GM23338 (cell line): ENCODE data around the gene LCE1B. TPM values are rescaled to one million over a fixed set of nuclear protein-coding genes. Genes with fewer than 3 reads are reported as not detected.

Experiments
- ATAC-seq: fragments of 200-7000 bp; cut with Tn5 transposase; 3 replicates; pipeline ENCODE4 v1.9.1; 2020
- DNase-seq: peaks from one replicate; pipeline ENCODE4 v3.0.0-alpha.2; 2015; ENCODE audit warnings: low spot score
- H2AFZ ChIP-seq: fragments of 200-600 bp; sonication (generic); 2 replicates; pipeline ENCODE4 v1.8.0; 2016; ENCODE audit warnings: antibody characterized with exemption, mild to moderate bottlenecking, moderate library complexity
- H3F3A ChIP-seq: fragments of 200-600 bp; sonication (generic); replicated peaks from 2 replicates; pipeline ENCODE4 v1.8.0; 2017; ENCODE audit warnings: antibody characterized with exemption, mixed run types, low read depth
- H3K27ac ChIP-seq: fragments of 200-600 bp; sonication (generic); 2 replicates; pipeline ENCODE4 v1.6.1; 2016; ENCODE audit warnings: low read depth
- H3K27me3 ChIP-seq: fragments of 200-600 bp; sonication (generic); 2 replicates; pipeline ENCODE4 v1.8.0; 2016; ENCODE audit warnings: mild to moderate bottlenecking, mixed run types, moderate library complexity; ENCODE audit not compliant: insufficient read depth
- H3K36me3 ChIP-seq: fragments of 200-600 bp; sonication (generic); 2 replicates; pipeline ENCODE4 v1.8.0; 2016; ENCODE audit warnings: mild to moderate bottlenecking; ENCODE audit not compliant: insufficient read depth
- H3K4me1 ChIP-seq: fragments of 200-600 bp; sonication (generic); 2 replicates; pipeline ENCODE4 v1.8.0; 2016; ENCODE audit warnings: mild to moderate bottlenecking, moderate library complexity; ENCODE audit not compliant: insufficient read depth
- H3K4me2 ChIP-seq: fragments of 200-600 bp; sonication (generic); 2 replicates; pipeline ENCODE4 v1.7.1; 2017; ENCODE audit warnings: mixed run types
- H3K4me3 ChIP-seq: fragments of 200-600 bp; sonication (generic); 2 replicates; pipeline ENCODE4 v1.6.1; 2016; ENCODE audit warnings: mixed run types
- H3K79me2 ChIP-seq: fragments of 200-600 bp; sonication (generic); replicated peaks from 2 replicates; pipeline ENCODE4 v1.8.0; 2017; ENCODE audit warnings: mild to moderate bottlenecking; ENCODE audit not compliant: insufficient read depth
- H3K9me2 ChIP-seq: fragments of 200-600 bp; sonication (generic); 2 replicates; pipeline ENCODE4 v1.8.0; 2017; ENCODE audit not compliant: insufficient read depth
- H4K20me1 ChIP-seq: fragments of 200-600 bp; sonication (generic); replicated peaks from 2 replicates; pipeline ENCODE4 v1.8.0; 2017; ENCODE audit warnings: mild to moderate bottlenecking; ENCODE audit not compliant: insufficient read depth
- H3K27ac Mint-ChIP-seq: 2 replicates; pipeline ENCODE4 v1.8.0; 2020; ENCODE audit warnings: inconsistent platforms, mild to moderate bottlenecking, moderate library complexity, mixed read lengths
- H3K27me3 Mint-ChIP-seq: 3 replicates; pipeline ENCODE4 v1.8.0; 2022; ENCODE audit warnings: low read depth, mild to moderate bottlenecking, moderate library complexity, mixed read lengths, inconsistent platforms; ENCODE audit not compliant: insufficient read depth, poor library complexity
- H3K36me3 Mint-ChIP-seq: 3 replicates; pipeline ENCODE4 v1.8.0; 2021; ENCODE audit warnings: low read depth, mild to moderate bottlenecking, inconsistent platforms, moderate library complexity, mixed read lengths
- H3K4me1 Mint-ChIP-seq: 3 replicates; pipeline ENCODE4 v1.8.0; 2020; ENCODE audit warnings: mild to moderate bottlenecking, inconsistent platforms, mixed read lengths
- H3K4me3 Mint-ChIP-seq: 3 replicates; pipeline ENCODE4 v1.8.0; 2021; ENCODE audit warnings: moderate library complexity, mild to moderate bottlenecking, inconsistent platforms, mixed read lengths
- H3K9me3 Mint-ChIP-seq: 3 replicates; pipeline ENCODE4 v1.8.0; 2020; ENCODE audit warnings: moderate library complexity, mild to moderate bottlenecking, inconsistent platforms, mixed read lengths
- CREB1 ChIP-seq: fragments of 250-450 bp; sonication (Bioruptor Pico); IDR thresholded peaks from 2 replicates; pipeline ENCODE4 v1.5.0; 2020; ENCODE audit warnings: low read depth, mild to moderate bottlenecking, moderate library complexity
- CTCF ChIP-seq, 2 experiments: fragments of 200-600 bp in 1 of 2; sonication (generic) in 1 of 2; conservative IDR thresholded peaks; 2 replicates each; pipeline versions ENCODE4 v1.5.1 to v1.6.1; 2016 to 2017; ENCODE audit warnings: antibody characterized with exemption in 2 of 2, low read depth in 2 of 2, mild to moderate bottlenecking in 2 of 2, moderate library complexity in 1 of 2
- ETS1 ChIP-seq: IDR thresholded peaks from 2 replicates; pipeline ENCODE4 v1.6.1; 2016; ENCODE audit warnings: antibody characterized with exemption
- EZH2 ChIP-seq: fragments of 200-600 bp; sonication (generic); IDR thresholded peaks from one replicate; pipeline ENCODE4 v1.8.0; 2017; ENCODE audit warnings: antibody characterized with exemption, mild to moderate bottlenecking, low read depth; ENCODE audit not compliant: unreplicated experiment
- EZH2phosphoT487 ChIP-seq: fragments of 200-600 bp; sonication (generic); IDR thresholded peaks from one replicate; pipeline ENCODE4 v1.8.1; 2018; ENCODE audit warnings: antibody characterized with exemption; ENCODE audit not compliant: unreplicated experiment
- JUNB ChIP-seq: IDR thresholded peaks from one replicate; pipeline ENCODE4 v1.6.1; 2016; ENCODE audit warnings: antibody characterized with exemption; ENCODE audit not compliant: unreplicated experiment
- POLR2AphosphoS5 ChIP-seq: IDR thresholded peaks from 2 replicates; pipeline ENCODE4 v1.6.1; 2016; ENCODE audit warnings: antibody characterized with exemption, low read depth
- REST ChIP-seq: IDR thresholded peaks from one replicate; pipeline ENCODE4 v1.6.1; 2018; ENCODE audit warnings: antibody characterized with exemption; ENCODE audit not compliant: unreplicated experiment
- STAT1 ChIP-seq: IDR thresholded peaks from one replicate; pipeline ENCODE4 v1.6.1; 2016; ENCODE audit warnings: antibody characterized with exemption; ENCODE audit not compliant: unreplicated experiment
- ZNF331 ChIP-seq: fragments of 250-450 bp; sonication (Bioruptor Pico); IDR thresholded peaks from 2 replicates; pipeline ENCODE4 v1.5.0; 2020; ENCODE audit warnings: low read depth, mild to moderate bottlenecking, moderate library complexity
- ZNF462 ChIP-seq: fragments of 250-450 bp; sonication (Bioruptor Pico); IDR thresholded peaks from 2 replicates; pipeline ENCODE4 v1.5.0; 2020; ENCODE audit warnings: mild to moderate bottlenecking, moderate library complexity
- polyA plus RNA-seq: library from polyadenylated mRNA; unstranded; fragments of >200 nt; fragmentation: Nextera tagmentation; extraction: Ambion mirVana; gene quantifications from 2 replicates; pipeline ENCODE4 v1.2.1, GENCODE V29; 2016
- total RNA-seq: library from RNA; depleted of rRNA; stranded (reverse); fragments of >200 nt; shearing (Covaris generic); gene quantifications from 2 replicates; pipeline ENCODE4 v1.2.3, GENCODE V29; 2014

LCE1B gene
- total and polyA plus RNA-seq, 2 experiments from 2014 or later: not detected

- H3K27ac ChIP-seq: no peak overlapping the region
- H3F3A ChIP-seq: no peaks in the 10 kb centered on the region
- Mint-ChIP-seq H3K4me3 (no peak overlapping the region), H3K27ac (no peak overlapping the region), H3K4me1 (peaks cover 2% of the 10 kb centered on the region; the same call in 1 of the 3 replicates), H3K36me3 (no peaks in the 10 kb centered on the region), H3K27me3 (no peaks in the 10 kb centered on the region), H3K9me3 (no peaks in the 10 kb centered on the region)
- no peak overlapping the region for H3K4me3 ChIP-seq
- no peaks in the 10 kb centered on the region for H4K20me1 ChIP-seq
- H3K4me1 ChIP-seq: no peaks in the 10 kb centered on the region
- no peak for TF ChIP-seq EZH2
- no peak for TF ChIP-seq POLR2AphosphoS5
- no peak for TF ChIP-seq ZNF462 (CRISPR knock-in tag)
- no peak for TF ChIP-seq CREB1
- TF ChIP-seq ZNF331 (CRISPR knock-in tag): no peak
- no peak for TF ChIP-seq REST
- TF ChIP-seq EZH2phosphoT487: no peak
- no peak for TF ChIP-seq ETS1
- TF ChIP-seq JUNB: no peak
- no peak for TF ChIP-seq STAT1
- TF ChIP-seq CTCF (conservative IDR thresholded peaks at IDR 0.05; ENCODE audit: low read depth in 2 of 2): no peak
- DNase-seq (no peak), ATAC-seq (no peak)
- 0 out of 2 replicates have a peak, but pooled peaks cover 6% of the 10 kb centered on the region for H3K9me2 ChIP-seq
- H3K79me2 ChIP-seq: no peaks in the 10 kb centered on the region
- no peaks in the 10 kb centered on the region for H3K36me3 ChIP-seq
- H2AFZ ChIP-seq: no peak overlapping the region
- no peaks in the 10 kb centered on the region for H3K27me3 ChIP-seq
- H3K4me2 ChIP-seq: no peak overlapping the region
Observed at GRCh38 chr1:152811050-152811449, 721 bp upstream of the LCE1B start.
